Stimulated activated CD4-positive, alpha-beta T cell treated with anti-CD3 and anti-CD28 coated beads, Interleukin-12 subunit alpha, Interleukin-12 subunit beta, amount 100 ng/mL, for 48 hours (primary cell): ENCODE data around the gene IFIT3.

Experiments used
- DNase-seq, 3 donors: peaks; one replicate each; pipeline ENCODE4 v3.0.0-alpha.2; 2020; ENCODE audit warnings: low read depth in 2 of 3, low spot score in 1 of 3

Gene IFIT3

DNA sequence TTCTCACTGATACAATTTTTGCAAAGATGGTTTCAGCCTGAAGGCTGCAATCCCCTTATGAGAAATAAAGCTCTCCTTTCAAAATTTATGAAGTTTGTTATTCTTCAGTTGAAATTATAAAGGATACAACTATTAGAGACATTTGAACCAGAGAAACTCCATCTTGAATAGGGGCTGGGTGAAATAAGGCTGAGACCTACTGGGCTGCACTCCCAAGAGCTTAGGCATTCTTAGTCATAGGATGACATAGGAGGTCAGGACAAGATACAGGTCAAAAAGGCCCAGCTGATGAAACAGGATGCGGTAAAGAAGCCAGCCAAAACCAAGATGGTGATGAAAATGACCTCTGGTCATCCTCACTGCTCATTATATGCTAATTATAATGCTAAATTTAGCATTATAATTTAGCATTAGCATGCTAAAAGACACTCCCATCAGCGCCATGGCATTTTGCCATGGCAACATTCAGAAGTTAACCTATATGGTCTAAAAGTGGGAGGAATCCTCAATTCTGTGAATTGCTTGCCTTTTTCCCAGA lies 27.7 kb downstream of the IFIT3 start:
- DNase-seq, result no peak

DNA sequence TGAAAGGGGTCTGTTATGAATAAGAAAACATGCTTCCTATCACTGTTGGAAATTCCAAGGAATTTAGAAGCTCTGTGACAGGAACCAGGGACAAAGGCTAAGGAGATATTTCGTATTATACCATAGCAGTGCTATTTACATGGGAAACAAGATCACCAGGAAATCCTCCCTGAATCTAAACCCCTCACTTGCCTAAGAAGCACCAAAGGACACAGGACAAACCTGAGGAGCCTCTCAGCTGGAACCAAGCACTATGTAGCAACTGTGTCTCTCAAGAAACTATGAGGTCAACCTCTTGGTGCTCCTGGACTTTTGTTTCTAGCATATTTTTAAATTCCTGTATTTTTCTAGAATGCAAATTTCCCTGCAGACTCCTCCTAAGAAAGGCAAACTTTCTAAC lies 29.3 kb downstream of the IFIT3 start:
- DNase-seq, result no peak

- no peak for DNase-seq
These were observed 30.2 kb downstream of the IFIT3 start for GRCh38 chr10:89357975-89358374.

- no peak for DNase-seq
These were observed 32.4 kb downstream of the IFIT3 start for GRCh38 chr10:89360157-89360556.

DNA sequence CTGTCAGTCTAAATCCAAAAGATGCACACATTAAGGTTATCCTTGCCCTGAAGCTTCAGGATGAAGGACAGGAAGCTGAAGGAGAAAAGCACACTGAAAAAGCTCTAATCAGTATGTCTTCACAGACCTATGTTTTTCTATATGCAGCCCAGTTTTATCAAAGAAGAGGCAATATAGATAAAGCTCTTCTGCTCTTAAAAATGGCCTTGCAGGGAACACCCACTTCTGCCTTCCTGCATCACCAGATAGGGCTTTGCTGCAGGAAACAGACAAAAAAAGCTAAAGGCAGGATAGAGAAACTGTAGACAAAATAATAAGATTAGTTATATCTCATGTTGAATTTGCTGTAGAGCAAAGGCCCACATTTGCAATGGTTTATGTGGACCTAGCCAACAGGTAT lies 35.1 kb downstream of the IFIT3 start:
- no peak for DNase-seq

DNA sequence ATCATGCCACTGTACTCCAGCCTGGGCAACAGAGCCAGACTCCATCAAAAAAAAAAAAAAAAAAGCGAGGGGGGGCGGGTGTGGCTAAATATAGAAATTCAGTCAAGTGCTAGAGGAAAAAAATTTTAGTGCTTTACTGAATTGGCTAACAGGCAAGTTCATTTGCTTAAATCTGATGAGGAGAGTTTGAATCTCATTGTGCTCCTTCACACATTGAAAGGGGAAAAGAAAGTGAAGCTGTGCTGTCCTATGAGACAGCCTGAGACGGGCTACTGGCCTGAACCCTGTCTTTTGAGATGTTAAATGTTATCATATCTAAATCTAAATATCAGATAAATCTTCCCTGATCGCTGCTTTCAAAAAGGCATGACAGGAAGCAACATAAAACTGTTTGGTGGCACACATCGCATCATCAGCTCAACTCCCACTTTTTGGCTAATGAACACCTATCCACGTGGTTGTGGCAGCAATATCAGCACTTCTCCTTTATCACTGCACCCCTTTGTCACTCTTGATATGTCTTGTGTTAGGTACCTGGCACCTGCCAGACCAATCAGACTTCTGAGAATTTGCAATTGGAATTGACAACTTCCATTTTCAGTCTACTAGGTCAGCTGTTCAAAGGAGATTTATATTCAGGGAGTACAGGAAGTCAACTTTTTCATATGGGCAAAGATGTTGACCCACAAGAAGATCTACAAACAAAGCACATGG lies 36.1 kb downstream of the IFIT3 start:
- DNase-seq, result no peak

GRCh38 chr10:89364531-89364930 lies 36.7 kb downstream of the IFIT3 start:
- DNase-seq, result no peak

DNA sequence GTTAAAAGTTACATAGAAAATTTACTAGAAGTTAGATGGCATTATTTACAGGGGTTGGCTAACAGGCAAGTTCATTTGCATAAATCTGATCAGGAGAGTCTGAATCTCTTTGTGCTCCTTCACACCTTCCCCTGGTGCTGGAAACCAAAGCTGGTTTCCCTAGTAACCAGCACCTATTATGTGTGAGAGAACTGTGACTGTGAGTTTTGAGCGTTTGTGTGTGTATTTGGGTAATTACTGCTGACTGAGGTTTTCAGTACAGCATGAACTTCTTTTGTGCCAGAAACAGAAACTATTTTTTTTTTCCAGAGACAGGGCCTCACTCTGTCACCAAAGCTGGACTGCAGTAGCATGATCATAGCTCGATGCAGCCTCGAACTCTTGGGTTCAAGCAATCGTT lies 39.7 kb downstream of the IFIT3 start:
- no peak for DNase-seq

DNA sequence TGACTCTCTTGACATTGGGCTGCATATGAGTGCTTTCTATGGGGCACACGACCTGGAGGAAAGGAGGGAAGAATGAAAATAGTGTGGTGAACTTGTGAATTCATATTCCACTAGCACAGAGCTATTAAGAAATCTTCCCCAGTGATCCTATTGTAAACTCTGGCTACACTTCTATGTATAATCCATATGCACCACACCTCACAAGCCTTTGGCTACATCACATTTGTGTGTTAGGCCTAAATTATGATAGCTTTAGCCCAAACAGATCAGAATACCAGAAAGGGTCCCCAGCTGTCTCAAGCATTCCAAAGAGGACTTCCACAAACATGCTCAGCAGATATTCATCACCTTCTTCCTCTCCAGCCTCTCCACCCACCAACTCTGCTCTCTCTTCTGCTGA lies 40.3 kb downstream of the IFIT3 start:
- DNase-seq, result no peak

- no peak for DNase-seq
These were observed 41.6 kb downstream of the IFIT3 start for GRCh38 chr10:89369156-89370105.

GRCh38 chr10:89371079-89371478 lies 43.3 kb downstream of the IFIT3 start:
- DNase-seq, result no peak

DNA sequence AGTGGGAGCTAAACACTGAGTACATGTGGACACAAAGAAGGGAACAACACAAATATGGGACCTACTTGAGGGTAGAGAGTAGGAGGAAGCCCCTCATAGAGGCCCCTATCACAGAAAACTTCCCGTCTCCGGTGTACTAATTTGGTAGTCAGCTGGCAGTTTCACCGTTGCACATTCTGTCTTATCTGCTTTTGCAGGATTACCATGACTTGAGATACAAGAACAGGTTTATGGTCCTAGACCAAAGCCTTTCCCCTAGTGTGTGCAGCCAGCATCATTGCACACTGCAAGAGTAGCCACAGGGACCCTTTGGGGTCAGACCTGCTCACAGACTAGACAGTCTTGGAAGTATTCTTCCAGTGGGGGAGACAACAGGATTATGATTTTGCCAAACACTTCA lies 44.2 kb downstream of the IFIT3 start:
- no peak for DNase-seq

GRCh38 chr10:89373916-89374711 lies 46.3 kb downstream of the IFIT3 start:
- no peak for DNase-seq

DNA sequence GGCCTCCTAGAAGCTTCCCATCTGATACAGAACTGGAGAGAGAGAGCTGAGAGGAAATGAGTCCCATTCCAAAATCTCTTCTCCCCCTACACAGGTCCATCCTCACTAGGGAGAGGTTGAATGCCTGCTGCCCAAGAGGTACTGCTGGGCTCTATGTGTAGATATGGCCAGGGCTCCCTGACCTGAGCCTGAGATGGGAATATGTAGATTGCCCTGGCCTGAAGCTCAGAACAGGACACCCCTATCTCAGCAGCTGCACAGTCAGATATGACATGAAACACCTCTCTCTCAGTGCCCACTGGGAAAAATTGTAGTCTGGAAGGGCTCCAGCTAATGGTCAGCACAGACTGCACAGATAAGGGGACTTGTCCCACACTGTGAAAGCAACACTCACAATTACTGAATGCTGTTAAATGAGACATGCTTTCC lies 46.9 kb downstream of the IFIT3 start:
- no peak for DNase-seq

- DNase-seq, result no peak
These were observed 50.2 kb downstream of the IFIT3 start, which contains the start of gene IFIT1B for GRCh38 chr10:89377705-89378637. TSS of gene IFIT1B (plus strand) at chr10:89378056. CDS start at chr10:89378136, 80 bp downstream.

- no peak for DNase-seq
These were observed 51.3 kb downstream of the IFIT3 start for GRCh38 chr10:89379103-89379502.

DNA sequence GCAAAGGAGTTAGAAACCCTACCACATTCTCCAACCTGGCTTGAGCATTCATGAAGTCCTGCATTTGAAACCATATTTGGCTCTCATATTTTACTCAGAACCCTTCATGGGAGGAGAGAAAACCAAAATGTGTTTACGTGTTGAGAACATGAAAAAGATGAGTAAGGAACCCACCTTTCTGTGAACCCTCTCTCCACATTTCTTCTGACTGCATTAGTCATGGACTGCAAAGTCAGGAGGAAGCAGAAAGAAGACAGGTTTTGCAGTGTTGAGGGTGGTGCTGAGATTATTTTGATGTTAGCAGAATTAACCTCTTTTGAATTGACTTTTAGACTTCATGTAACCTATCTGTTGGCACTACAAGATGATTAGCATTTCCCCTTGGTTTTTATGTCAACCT lies 55.0 kb downstream of the IFIT3 start:
- DNase-seq, result no peak

GRCh38 chr10:89384474-89385340 lies 56.9 kb downstream of the IFIT3 start:
- no peak for DNase-seq

DNA sequence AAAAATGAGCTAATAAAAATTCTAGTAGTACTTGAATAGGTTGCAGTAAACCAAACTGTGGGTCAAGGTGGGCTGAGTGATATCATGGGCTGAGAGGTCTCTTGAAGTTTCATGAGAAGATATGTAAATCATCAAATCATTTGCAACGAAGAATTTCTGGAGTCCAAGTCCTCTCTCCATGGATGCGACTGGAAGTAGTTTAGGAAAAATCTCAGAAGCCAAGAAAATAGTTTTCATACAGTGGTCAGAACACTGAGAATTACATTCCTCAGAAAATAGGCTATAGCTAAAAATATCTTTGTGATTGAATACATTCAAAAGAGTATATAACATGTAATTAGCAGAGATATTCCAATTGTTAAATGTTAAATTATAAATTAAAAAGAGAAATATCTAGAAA lies 61.0 kb downstream of the IFIT3 start:
- no peak for DNase-seq
